NCI-H187 (cell line): ENCODE measurements around the gene POC1A.

Experiments
- DNase-seq, 2 experiments: peaks; one replicate each; lab custom pipeline; 2025; lab: John Stamatoyannopoulos, UW

The POC1A gene

GRCh38 chr3:52084216-52084945 lies 69.8 kb downstream of the POC1A start:
- no peak for DNase-seq

DNA sequence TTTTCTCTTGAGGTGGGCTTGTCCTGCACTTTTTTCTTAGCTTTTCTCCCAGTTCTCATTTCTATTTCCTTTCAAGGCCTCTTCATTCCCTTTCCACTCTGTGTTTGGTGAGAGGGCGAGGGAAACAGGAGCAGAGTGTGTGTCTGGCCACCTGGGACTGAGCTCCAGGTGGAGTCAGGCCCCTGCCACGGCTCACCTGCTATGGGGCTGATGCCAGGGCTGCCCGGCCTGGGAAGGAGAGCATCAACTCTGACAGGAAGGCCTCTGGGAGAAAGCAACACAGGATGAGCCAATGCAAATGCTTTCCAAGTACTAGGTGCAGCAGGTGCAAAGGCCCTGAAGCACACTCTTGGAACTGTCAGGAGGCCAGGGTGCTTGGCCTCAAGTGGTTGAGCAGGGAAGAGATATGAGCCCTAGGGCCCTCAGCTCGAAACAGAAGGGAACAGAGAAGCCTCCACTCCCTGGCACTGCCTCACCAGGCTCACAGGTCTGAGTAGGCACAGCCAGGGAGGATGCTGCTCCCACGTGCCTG lies 70.6 kb downstream of the POC1A start:
- DNase-seq: no peak

GRCh38 chr3:52082951-52083350 lies 71.3 kb downstream of the POC1A start:
- no peak for DNase-seq

GRCh38 chr3:52080830-52081719 lies 73.1 kb downstream of the POC1A start:
- no peak for DNase-seq

DNA sequence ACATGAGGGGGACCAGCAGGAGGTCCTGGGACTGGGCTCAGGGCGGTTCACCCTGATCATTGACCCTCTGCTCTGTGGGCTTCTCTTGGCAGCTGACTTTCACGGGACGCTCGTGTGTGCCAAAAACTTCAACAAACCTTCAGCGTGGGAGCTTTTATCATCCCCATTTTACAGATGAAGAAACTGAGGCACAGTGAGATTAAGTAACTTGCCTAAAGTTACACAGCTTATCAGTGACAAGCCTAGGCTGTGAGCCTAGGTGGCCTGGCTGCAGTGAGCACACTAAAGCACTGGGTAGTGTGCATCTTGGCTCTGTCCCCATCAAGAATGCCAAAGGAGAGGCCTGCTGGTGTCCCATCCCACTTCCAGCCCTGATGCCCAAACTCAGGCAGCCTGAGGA lies 74.3 kb downstream of the POC1A start:
- DNase-seq: no peak

- DNase-seq: no peak
Observed at GRCh38 chr3:52078781-52079560, 75.3 kb downstream of the POC1A start.

DNA sequence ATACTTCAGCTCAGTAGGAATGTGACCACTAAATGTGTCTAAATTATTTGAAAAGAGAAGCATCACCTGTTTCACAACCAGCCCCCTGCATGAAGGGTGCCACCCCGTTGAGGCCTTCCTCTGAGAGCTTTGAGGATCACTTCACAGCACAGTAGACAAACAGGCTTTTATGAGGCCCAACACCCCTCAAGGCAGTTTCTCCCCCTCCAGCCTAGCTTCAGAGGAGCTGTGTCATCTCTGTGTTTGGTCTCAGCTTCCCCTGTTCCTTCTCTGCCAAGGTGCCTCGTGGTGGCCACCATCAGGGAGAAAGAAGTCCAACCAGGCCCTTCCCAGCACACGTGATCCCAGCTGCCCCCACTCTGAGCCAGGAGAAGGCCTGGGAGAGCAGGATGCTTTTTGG lies 76.3 kb downstream of the POC1A start:
- no peak for DNase-seq

DNA sequence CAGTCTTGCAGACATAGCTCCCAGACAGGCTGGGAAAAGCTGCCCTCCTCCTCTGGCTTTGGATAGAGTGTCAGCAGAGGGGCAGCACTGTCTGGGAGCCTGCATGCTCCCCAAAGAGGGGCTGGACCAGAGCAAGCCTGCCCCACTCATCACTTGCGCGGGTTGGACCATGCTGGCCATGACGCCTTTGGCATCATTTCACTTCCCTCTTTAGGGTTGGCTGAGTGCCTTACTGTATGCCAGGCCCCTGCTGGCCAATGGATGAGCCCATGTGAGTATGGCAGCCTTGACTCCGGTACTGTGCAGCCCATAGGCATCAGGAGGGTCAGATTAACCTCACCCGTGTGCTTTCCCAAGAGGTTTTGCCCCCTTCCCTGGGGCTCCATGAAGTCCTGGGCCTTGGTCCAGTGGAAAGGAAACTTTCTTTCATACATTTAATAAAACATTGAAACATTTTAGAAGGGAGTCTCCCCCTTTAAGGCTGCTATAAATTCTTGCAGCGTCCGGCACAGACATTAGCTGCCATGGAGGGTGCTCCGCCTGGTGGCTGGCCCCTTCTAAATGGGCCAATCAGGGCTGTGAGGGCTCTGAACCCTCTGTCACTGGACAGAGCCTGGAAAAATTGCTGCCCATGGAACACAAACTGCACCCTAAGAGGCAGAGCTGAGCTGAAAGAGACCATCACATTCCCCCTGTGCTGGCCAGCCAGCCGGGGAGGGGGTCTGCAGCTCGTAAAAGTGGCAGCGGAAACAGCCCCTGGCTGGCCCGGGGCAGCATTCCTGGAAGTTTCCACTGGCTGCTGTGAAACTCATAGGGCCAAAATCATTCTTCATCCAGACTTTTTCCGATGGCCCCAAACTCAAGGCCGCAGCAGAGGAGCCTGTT lies 77.1 kb downstream of the POC1A start:
- DNase-seq: no peak

- no peak for DNase-seq
Observed at GRCh38 chr3:52073490-52073889, 80.7 kb downstream of the POC1A start.

- DNase-seq: no peak
Observed at GRCh38 chr3:52072471-52072870, 81.8 kb downstream of the POC1A start.

- no peak for DNase-seq
Observed at GRCh38 chr3:52072020-52072419, 82.2 kb downstream of the POC1A start.

- DNase-seq: no peak
Observed at GRCh38 chr3:52070724-52071621, 83.2 kb downstream of the POC1A start.

GRCh38 chr3:52069855-52070254 lies 84.4 kb downstream of the POC1A start:
- DNase-seq: no peak

DNA sequence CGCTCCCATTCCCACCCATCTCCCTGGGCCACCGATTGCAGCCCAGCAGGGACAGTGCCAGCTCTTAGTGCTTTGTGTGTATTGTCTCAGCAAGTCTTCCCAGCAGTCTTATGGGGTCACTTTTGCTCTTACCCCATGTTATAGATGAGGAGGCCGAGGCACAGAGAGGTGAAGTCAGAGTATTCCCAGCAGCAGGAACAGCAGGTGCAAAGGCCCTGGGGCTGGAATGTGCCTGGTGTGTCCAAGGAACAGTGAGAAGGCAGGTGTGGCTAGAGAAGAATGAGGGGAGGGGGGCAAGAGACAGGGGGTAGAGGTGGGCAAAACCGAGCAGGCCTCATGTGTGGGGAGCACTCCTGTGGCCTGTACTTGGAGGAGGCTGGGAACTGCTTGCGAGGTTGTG lies 85.1 kb downstream of the POC1A start:
- DNase-seq: no peak

- no peak for DNase-seq
Observed at GRCh38 chr3:52068730-52069129, 85.5 kb downstream of the POC1A start.

- DNase-seq: no peak
Observed at GRCh38 chr3:52068055-52068571, 86.1 kb downstream of the POC1A start.

GRCh38 chr3:52067526-52067925 lies 86.7 kb downstream of the POC1A start:
- no peak for DNase-seq

DNA sequence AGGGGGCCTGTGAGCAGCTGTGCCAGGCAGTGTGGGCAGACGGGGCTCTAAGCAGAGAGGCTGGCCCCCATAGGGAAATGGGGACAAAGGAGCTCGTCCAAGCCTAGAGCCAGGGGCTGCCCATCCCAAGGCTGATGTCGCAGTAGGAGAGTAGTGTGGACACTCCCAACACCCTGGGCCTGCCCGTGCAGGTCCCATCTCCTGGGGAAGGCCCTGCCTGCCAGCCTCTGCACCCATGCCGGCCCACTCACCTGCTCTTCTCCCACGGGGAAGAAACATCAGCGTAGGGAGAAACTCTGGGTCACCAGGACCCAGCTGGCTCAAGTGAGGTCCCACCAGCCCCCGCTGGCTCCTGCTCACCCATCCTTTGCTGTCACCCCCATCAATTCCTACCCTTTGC lies 87.2 kb downstream of the POC1A start:
- no peak for DNase-seq

- DNase-seq: no peak
Observed at GRCh38 chr3:52065264-52065756, 88.9 kb downstream of the POC1A start.

GRCh38 chr3:52064561-52064960 lies 89.7 kb downstream of the POC1A start:
- DNase-seq: no peak
